ENCODE results near the gene FAM131A.

- no peak for TF ChIP-seq CTCF (optimal IDR thresholded peaks at IDR 0.05 in 1 of 3, IDR thresholded peaks at IDR 0.05 in 1 of 3, conservative IDR thresholded peaks at IDR 0.05 in 1 of 3; ENCODE audit: extremely low read depth in 1 of 3, insufficient read depth in 2 of 3, low read length in 3 of 3)
- no peak for TF ChIP-seq EZH2 (IDR thresholded peaks at IDR 0.05; ENCODE audit: low read length)
These were observed 29.4 kb downstream of the FAM131A start for GRCh38 chr3:184366619-184367289.
